Activated T-helper 9 cell treated with anti-CD3 and anti-CD28 coated beads, Interleukin-2, amount 50 U/mL, for 16 hours (primary cell): ENCODE results near the gene DOCK1.

Experiments
- DNase-seq: peaks from one replicate; pipeline ENCODE4 v3.0.0-alpha.2; 2020; ENCODE audit warnings: low read depth

The DOCK1 gene

GRCh38 chr10:127012071-127012768, 107.0 kb downstream of the DOCK1 start:
- DNase-seq: no peak

- no peak for DNase-seq
These were observed 107.5 kb downstream of the DOCK1 start for GRCh38 chr10:127012769-127013152.

- DNase-seq: no peak
These were observed 108.0 kb downstream of the DOCK1 start for GRCh38 chr10:127013211-127013656.

GRCh38 chr10:127013691-127014473, 108.7 kb downstream of the DOCK1 start:
- DNase-seq: no peak

- no peak for DNase-seq
These were observed 109.4 kb downstream of the DOCK1 start for GRCh38 chr10:127014671-127015070.

GRCh38 chr10:127015373-127015772, 110.1 kb downstream of the DOCK1 start:
- no peak for DNase-seq

GRCh38 chr10:127016331-127016730, 111.1 kb downstream of the DOCK1 start:
- DNase-seq: no peak

GRCh38 chr10:127017541-127018297, 112.5 kb downstream of the DOCK1 start:
- DNase-seq: no peak

- no peak for DNase-seq
These were observed 113.0 kb downstream of the DOCK1 start for GRCh38 chr10:127018298-127018650.

GRCh38 chr10:127018766-127019165, 113.5 kb downstream of the DOCK1 start:
- DNase-seq: no peak

- no peak for DNase-seq
These were observed 115.0 kb downstream of the DOCK1 start for GRCh38 chr10:127020260-127020659.

- DNase-seq: no peak
These were observed 116.6 kb downstream of the DOCK1 start for GRCh38 chr10:127021801-127022200.

- no peak for DNase-seq
These were observed 119.6 kb downstream of the DOCK1 start for GRCh38 chr10:127024685-127025435.

GRCh38 chr10:127027786-127028185, 122.6 kb downstream of the DOCK1 start:
- DNase-seq: no peak

- DNase-seq: no peak
These were observed 123.3 kb downstream of the DOCK1 start for GRCh38 chr10:127028556-127028955.

GRCh38 chr10:127029061-127029460, 123.8 kb downstream of the DOCK1 start:
- no peak for DNase-seq

GRCh38 chr10:127033216-127034033, 128.2 kb downstream of the DOCK1 start:
- no peak for DNase-seq

- no peak for DNase-seq
These were observed 128.9 kb downstream of the DOCK1 start for GRCh38 chr10:127034034-127034633.

GRCh38 chr10:127034790-127035189, 129.6 kb downstream of the DOCK1 start:
- no peak for DNase-seq

- DNase-seq: no peak
These were observed 130.6 kb downstream of the DOCK1 start for GRCh38 chr10:127035827-127036226.

- no peak for DNase-seq
These were observed 131.8 kb downstream of the DOCK1 start for GRCh38 chr10:127036987-127037386.
